GM04504 (cell line): ENCODE measurements around the gene COL6A1.

Source experiments
- DNase-seq: peaks from one replicate; pipeline ENCODE4 v3.0.0-alpha.2; 2012; ENCODE audit warnings: low read depth

COL6A1 gene

DNA sequence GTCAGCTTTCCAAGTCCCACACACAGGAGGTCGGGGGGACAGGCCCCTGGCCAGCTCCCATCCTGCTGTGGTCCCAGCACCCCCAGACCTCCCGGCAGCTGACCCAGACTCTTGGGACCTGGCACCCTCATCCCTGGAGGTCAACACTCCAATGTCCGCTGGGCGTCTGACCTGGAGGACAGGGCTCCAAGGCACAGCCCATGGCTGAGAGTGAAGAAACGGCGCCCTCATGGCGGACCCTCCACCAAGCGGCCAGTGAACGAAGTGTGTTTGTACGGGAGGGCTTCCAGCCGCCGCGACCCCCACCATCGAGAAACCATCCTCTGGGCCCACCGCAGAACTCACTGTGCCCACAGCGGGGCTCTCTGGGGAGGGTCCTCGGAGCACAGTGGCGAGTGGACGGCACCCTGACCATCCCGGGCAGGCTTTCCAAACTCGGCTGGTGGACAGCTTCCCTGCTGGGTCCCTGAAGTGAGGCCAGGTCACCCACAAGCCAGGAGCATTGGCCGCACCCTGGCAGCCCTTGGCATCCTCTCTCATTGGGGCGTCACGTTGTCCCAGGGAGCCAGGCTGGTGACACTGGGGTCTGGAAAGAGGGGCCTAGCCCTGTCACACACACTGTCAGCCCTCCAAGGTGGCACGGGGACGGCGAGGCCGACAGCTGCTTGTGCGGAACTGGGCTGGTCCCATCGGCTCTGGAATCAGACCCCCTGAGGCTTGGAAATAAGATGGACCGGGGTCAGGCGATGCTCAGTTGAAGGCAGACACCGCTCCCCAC lies 68.5 kb downstream of the COL6A1 start:
- no peak for DNase-seq

DNA sequence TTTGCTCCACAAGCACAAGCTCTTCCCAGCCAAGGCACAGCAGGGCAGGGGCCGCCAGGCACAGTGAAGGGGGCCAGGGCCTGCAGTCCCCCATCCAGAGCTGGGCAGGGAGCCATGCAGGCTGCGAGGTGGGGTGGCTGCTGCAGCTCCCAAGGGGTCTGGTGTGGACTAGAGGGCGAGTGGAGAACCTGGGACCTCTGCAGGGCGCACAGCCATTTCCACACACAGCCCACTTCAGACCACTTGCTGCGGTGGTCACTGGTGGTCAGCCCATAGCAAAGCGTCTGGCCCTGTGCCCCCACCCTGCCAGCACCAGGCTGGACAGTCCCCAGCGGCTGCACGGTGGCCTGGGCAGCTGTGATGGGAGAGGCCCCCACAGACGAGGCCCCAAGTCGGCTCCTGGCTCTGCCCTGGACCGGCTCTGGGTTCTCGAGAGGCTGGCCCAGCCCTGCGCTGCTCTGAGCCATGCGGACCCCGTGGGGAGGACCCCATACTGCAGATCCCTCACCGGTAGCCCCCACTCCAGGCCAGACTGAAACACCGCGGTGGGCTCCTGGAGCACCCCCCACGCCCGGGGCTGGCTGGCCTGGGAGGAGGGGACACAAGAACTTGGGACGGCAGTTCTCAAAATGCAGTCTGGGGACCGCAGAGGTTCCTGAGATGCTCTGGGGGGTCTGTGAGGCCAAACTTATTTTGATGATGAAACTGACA lies 69.3 kb downstream of the COL6A1 start:
- DNase-seq: no peak

DNA sequence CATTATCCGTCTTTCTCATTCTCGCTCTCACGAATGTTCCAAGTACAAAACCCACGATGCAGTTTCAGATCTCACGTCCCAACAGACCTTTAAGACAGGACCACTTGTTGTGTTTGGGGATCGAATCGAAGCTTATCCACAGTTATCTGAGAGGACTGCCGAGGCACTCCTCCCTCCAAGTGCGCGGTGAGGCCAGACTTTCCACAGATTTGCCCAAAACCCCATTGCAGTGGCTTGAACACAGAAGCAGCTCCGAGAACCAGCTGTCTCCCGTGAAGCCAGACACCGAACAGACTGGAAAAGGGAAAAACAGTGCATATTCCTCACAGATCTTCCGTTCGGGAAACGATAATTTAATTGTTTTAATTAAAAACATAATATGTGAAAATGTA lies 69.8 kb downstream of the COL6A1 start:
- no peak for DNase-seq

DNA sequence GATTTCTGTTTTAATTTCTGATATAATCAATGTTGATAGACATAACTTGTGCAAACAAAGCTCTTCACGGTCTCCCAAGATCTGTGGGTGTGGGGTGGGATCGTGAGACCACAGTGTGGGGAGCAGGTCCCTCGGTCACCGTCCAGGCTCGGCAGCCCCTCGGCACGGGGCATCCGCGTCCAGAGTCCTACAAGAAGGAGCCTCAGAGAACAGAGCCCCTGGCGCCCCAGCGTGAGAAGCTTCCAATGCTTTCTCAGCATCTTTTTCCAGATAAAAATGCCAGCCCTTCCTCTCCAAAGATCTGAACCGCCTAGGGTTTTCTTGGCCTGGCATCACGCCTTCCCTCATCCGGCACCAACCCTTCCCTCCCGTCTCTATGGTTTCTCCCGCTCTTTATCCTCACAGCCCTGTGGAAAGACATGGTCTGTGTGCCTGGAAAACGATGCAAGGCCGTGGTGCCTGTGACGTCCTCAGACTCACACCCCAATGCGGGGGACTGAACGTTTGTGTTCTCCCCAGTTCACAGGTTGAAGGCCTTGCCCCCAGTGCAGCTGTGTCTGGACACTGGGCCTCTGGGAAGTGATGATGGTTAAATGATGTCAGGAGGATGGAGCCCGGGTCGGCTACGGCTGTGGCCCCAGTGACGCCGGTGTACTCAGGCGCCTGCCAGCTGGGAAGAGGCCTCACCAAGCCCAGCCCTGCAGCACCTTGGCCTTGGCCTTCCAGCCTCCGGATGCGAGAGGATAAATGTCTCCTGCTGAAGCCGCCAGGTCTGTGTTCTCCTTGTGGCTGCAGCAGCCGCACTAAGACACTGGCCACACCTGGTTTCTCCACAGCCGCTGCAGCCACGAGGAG lies 70.5 kb downstream of the COL6A1 start:
- no peak for DNase-seq

DNA sequence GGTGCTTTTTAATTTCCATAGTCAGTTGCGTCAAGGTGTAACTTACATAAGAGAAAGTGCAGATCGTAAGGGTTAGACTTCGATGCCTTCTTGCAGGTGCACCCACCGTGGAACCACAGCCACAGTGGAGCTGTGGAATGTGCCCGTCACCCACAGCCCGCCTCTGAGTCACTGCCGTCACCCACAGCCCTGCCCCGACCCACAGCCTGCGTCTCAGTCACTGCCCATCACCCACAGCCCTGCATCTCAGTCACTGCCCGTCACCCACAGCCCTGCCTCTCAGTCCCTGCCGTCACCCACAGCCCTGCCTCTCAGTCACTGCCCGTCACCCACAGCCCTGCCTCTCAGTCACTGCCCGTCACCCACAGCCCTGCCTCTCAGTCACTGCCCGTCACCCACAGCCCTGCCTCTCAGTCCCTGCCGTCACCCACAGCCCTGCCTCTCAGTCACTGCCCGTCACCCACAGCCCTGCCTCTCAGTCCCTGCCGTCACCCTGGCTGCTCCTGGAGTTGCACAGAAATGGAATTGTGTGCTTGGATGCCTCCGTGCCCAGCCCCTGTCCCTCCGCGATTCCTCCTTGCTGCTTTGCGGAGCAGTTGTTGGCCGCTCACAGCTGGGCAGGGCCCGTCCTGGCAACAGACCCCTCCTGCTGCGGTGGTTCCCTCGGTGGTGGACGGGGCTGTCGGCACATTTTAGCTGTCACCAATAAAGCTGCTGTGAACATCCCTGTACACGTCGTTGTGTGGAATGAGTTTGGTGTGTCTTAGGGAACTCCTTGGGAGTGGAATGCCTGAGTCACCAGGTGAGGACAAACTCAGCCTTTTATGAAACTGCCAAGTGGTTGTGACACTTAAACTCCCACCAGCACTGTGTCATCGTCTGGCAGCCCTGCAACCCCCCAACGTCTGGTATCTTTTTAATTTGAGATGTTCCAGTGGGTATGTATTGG lies 71.4 kb downstream of the COL6A1 start:
- peak; percentile 81 for DNase-seq

DNA sequence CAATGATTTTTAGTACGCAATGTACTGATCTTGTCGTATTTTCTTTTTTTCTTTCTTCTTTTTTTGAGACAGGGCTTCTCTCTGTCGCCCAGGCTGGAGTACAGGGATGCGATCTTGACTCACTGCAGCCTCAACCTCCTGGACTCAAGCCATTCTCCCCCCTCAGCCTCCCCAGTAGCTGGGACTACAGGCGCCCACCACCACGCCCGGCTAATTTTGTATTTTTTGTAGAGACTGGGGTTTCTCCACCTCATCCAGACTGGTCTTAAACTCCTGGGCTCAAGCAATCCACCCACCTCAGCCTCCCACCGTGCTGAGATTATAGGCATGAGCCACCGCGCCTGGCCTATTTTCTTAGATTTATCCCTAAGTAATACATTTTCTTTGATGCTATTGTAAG lies 72.5 kb downstream of the COL6A1 start:
- no peak for DNase-seq

DNA sequence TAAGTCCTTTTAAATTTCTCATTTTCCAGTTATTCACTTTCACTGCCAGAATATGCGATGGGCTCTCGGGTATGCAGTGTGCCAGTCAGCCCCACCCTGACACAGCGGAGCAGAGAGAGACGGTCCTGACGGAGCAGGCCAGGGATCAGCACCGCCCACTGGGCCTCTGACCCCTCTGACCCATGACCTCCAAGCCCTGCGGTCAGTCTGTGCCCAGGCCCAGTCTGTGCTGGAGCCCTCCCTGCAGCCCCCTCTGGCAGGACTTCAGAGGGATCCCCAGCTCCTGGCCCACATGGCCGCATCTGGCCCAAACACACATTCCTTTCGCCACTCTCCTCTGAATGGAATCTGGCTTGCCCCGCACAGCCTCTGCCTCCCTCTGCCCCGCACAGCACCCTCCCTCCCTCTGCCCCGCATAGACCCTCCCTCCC lies 72.9 kb downstream of the COL6A1 start:
- no peak for DNase-seq
